ENCODE results near the gene PIP5KL1.

DNA sequence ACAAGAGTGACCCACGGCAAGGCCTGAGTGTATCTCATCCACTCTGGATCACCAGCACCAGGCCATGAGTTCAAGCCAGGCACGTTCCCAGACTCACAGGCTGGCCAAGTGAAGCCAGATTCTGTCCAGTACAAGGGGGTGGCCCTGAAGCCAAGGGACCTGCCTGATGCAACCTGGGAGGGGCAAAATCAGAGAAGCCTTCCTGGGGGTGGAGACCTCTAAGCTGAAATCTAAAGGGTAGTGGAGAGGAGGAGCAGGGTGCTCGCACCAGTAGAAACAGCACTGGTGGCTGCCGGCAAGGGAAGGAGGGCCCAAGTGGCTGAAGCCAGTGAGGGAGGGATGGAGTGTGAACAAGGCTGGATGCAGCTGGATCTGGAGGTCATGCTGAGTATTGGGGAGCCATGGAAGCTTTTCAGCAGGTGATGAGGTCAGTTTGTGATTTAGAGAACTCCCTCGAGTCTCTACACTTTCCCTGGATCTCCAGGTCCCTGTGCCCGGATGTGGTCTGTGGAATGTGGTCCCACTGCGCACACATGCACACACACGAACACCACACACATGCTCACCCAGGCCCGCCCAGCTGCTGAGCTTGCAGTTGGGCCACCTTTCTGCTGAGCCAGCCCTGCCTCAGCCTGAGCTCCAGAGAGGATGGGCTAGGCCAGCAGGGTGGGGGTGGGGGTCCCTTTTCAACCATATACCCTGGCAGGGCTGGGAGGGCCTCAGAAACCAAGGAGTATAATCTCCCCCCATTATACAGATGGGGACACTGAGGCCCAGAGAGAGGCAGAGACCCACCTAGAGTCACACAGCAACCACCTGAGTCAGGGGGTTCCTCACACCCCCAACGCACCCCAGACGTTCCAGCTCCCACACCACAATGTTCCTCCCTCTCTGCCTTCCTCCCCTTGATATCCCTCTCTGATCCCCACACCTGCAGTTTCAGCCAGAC lies 1.6 kb downstream of the PIP5KL1 start:
- TF ChIP-seq POLR2A (IDR thresholded peaks at IDR 0.05) (no peak), CTCF (IDR thresholded peaks at IDR 0.05) (no peak), POLR2AphosphoS5 (IDR thresholded peaks at IDR 0.05) (no peak)

All from prostate gland (tissue), 2 donors.